Thyroid gland (tissue), 4 donors: ENCODE results near the gene CCL5.

Experiments used
- CTCF ChIP-seq, 6 experiments: fragments of 200-600 bp in 3 of 6; fragments of 450-650 bp in 3 of 6; sonication (generic) in 3 of 6; IDR thresholded peaks; one replicate each; pipeline ENCODE4 v1.5.1; 2016 to 2019; ENCODE audit warnings: antibody characterized with exemption in 6 of 6, mild to moderate bottlenecking in 2 of 6, inconsistent platforms in 1 of 6, moderate library complexity in 1 of 6
- POLR2A ChIP-seq, 2 donors: fragments of 450-650 bp; IDR thresholded peaks; one replicate each; pipeline ENCODE4 v1.6.1; 2017; ENCODE audit warnings: antibody characterized with exemption in 2 of 2, mild to moderate bottlenecking in 2 of 2, moderate library complexity in 1 of 2

- TF ChIP-seq CTCF (IDR thresholded peaks at IDR 0.05) (no peak), POLR2A (IDR thresholded peaks at IDR 0.05) (no peak)
Measured at GRCh38 chr17:35825206-35825605, 55.0 kb downstream of the CCL5 start.
